ENCODE measurements around the gene MYL12B. TPM values are rescaled to one million over a fixed set of nuclear protein-coding genes. Genes with fewer than 3 reads are reported as not detected.

The MYL12B gene
- total RNA-seq, 1 donor from 2014 or later = 185 TPM

DNA sequence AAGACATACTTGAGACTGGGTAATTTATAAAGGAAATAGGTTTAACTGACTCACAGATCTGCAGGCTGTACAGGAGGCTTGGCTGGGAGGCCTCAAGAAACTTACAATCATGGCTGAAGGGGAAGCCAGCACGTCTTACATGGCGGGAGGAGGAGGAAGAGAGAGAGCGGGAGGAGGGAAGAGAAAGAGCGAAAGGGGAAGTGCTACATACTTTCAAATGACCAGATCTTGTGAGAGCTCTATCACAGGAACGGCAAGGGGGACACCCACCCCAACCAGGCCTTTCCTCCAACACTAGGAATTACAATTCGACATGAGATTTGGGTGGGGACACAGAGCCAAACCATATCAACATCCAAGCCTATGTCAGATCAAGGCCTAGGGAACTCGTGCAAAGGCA is 24.2 kb downstream of the MYL12B start:
- ATAC-seq (ENCODE audit: low read depth) = no peak
- Mint-ChIP-seq H3K27me3 (no peaks in the 10 kb centered on the region), H3K4me3 (no peak overlapping the region), H3K4me1 (peaks cover 15% of the 10 kb centered on the region), H3K36me3 (ENCODE audit: low read depth) (no peaks in the 10 kb centered on the region), H3K9me3 (peaks cover 24% of the 10 kb centered on the region), H3K27ac (no peak overlapping the region)
- ChIA-PET POLR2A (interaction anchor here (0.7 to 1.9 kb wide), 2 partner anchors 11 to 74 kb away, joined by 3 to 7 read pairs; no protein-coding TSS in a partner anchor), CTCF (interaction anchor here (1.0 to 12.2 kb wide), 4 partner anchors 11 to 379 kb away, joined by 3 to 239 read pairs (median 4); no protein-coding TSS in a partner anchor)
- TF ChIP-seq, protein P1, sequence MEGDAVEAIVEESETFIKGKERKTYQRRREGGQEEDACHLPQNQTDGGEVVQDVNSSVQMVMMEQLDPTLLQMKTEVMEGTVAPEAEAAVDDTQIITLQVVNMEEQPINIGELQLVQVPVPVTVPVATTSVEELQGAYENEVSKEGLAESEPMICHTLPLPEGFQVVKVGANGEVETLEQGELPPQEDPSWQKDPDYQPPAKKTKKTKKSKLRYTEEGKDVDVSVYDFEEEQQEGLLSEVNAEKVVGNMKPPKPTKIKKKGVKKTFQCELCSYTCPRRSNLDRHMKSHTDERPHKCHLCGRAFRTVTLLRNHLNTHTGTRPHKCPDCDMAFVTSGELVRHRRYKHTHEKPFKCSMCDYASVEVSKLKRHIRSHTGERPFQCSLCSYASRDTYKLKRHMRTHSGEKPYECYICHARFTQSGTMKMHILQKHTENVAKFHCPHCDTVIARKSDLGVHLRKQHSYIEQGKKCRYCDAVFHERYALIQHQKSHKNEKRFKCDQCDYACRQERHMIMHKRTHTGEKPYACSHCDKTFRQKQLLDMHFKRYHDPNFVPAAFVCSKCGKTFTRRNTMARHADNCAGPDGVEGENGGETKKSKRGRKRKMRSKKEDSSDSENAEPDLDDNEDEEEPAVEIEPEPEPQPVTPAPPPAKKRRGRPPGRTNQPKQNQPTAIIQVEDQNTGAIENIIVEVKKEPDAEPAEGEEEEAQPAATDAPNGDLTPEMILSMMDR (IDR thresholded peaks at IDR 0.05) = no peak
- intact Hi-C loops (cut with micrococcal nuclease) = no loop called here
- no peak for DNase-seq

DNA sequence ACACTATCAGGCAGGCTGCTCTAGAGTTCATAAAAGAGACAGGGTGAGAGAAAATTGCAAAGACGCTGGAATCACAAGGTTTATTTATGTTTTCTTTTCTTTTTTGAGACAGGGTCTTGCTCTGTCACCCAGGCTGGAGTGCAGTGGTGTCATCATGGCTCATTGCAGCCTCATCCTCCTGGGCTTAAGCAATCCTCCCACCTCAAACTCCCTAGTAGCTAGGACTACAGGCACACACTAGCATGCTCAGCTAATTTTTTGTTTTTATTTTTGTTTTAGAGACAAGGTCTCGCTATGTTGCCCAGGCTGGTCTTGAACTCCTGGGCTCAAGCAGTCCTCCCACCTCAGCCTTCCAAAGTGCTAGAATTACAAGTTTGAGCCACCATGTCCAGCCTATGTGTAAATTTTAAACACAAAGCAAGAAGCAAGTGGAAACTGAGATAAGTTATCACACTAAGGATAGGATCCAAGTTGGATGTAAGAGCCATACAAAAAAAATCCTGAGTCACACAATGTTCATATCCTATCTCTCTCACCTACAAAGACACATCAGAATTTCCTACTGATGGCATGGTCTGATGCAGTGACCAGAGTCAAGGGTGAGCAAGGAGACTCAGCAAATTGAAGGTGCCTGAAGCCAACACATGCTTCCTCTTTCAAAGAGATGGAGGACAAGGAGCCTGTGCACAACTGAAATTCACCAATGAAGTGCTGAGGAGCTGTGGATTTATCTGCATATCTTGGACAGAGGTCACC is 31.4 kb downstream of the MYL12B start:
- POLR2A ChIA-PET = no interaction called here
- no peak overlapping the region for H3K27ac Mint-ChIP-seq
- no peak for DNase-seq
- no peak overlapping the region for H3K4me3 Mint-ChIP-seq
- intact Hi-C loops (cut with micrococcal nuclease) = no loop called here
- peaks cover 6% of the 10 kb centered on the region for H3K9me3 Mint-ChIP-seq
- H3K27me3 Mint-ChIP-seq = no peaks in the 10 kb centered on the region
- H3K36me3 Mint-ChIP-seq (ENCODE audit: low read depth) = peaks cover 3% of the 10 kb centered on the region
- CTCF ChIA-PET = interaction anchor here (1.3 kb wide), 1 partner anchor 373 kb away, joined by 5 read pairs; no protein-coding TSS in a partner anchor
- H3K4me1 Mint-ChIP-seq = peaks cover 17% of the 10 kb centered on the region
- TF ChIP-seq, protein P1 (IDR thresholded peaks at IDR 0.05) = no peak
- ATAC-seq (ENCODE audit: low read depth) = no peak

DNA sequence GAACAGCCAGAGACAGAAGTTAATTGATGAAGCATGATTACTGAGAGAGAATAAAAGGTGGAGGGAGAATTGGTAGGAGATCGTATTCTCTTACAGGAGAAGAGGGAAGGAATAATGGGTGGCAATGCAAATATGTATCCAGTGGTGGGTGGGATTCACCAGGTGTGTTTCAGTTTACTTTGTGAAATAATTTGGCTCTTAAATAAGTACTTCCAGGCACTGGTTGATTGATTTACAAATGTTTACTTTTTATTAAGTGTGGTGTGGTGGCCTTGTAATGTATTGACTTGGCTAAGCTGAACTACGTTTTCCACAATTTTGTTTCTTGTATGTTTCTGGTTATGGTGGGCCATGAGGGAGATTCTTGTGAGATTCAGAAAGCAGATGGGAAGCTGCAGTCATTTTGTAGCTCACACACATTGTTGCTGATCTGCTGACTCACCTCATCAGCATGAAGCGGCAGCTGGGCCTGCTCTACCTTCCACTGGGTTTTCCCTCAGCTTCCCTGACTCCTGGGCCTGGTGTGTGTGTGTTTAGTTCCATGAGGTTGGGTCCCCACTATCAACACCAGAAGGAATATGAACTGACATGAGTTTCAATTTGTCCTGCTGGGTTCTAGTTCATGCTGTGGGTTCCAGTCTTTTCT is 32.6 kb downstream of the MYL12B start:
- ChIA-PET POLR2A (no interaction called here), CTCF (interaction anchor here (1.3 kb wide), 1 partner anchor 372 kb away, joined by 5 read pairs; no protein-coding TSS in a partner anchor)
- TF ChIP-seq, protein P1 (IDR thresholded peaks at IDR 0.05) = no peak
- Mint-ChIP-seq H3K27me3 (peaks cover 3% of the 10 kb centered on the region), H3K27ac (no peak overlapping the region), H3K4me3 (no peak overlapping the region), H3K9me3 (peaks cover 6% of the 10 kb centered on the region), H3K36me3 (ENCODE audit: low read depth) (peaks cover 3% of the 10 kb centered on the region), H3K4me1 (peaks cover 11% of the 10 kb centered on the region)
- ATAC-seq (ENCODE audit: low read depth) (no peak), DNase-seq (no peak)
- intact Hi-C loops (cut with micrococcal nuclease) = loop anchor here (5.0 kb wide), 1 partner anchor 88 kb away; no protein-coding TSS in a partner anchor

DNA sequence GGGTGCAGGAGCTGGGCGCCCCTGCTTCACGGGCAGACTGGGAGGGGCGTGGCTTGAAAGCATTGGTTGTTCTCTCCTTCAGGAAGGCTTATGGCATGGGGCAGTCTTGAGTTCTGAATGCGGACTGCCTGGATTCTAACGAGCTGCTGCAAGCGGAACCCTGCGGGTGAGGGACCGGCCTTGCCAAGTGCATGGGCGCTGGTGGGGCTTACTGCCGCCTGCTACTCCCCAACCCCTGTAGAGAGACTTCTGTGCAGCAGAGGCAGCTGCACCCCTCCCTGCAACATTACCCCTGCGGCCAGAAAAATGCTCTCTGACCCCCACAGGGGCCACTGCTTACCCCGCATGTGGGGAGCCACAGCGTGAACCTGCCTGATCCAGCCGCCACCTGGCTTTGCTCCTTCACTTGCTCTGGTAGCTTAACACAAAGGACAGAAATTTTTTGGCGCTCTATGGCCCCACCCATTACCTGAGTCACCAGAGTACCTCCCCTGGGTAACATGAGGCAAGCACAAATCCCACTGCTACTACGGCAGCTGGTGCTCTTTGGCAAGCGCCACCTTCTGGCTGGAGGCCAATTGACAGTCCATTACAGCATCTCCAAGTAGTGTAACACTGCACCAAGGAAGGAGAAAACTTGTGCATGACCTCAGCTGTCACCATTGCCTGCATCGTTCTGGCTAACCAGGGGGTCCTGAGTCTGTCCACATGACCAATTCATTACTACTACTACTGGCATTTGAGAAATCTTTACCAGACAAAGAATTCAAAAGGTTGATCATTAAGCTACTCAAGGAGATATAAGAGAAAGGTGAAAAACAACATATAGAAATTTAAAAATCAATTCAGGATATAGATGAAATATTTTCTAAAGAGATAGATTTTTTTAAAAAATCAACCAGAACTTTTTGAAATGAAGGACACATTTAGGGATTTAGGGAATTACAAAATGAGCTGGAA is 35.4 kb downstream of the MYL12B start:
- peaks cover 3% of the 10 kb centered on the region for H3K36me3 Mint-ChIP-seq (ENCODE audit: low read depth)
- ChIA-PET POLR2A (interaction anchor here (0.8 to 2.7 kb wide), 15 partner anchors 11 to 309 kb away, joined by 3 to 20 read pairs (median 7); partner anchors contain the start of genes MYL12A and MYL12B), CTCF (interaction anchor here (0.7 to 2.8 kb wide), 24 partner anchors 8 to 386 kb away, joined by 3 to 41 read pairs (median 4); no protein-coding TSS in a partner anchor)
- peak overlapping the region; percentile 83 for H3K27ac Mint-ChIP-seq
- H3K27me3 Mint-ChIP-seq = peaks cover 6% of the 10 kb centered on the region
- intact Hi-C loops (cut with micrococcal nuclease) = loop anchor here (1.0 to 5.0 kb wide), 10 partner anchors 16 to 369 kb away; partner anchors contain the start of gene MYL12A
- H3K9me3 Mint-ChIP-seq = no peaks in the 10 kb centered on the region
- H3K4me1 Mint-ChIP-seq = peaks cover 11% of the 10 kb centered on the region
- TF ChIP-seq, protein P1 (IDR thresholded peaks at IDR 0.05) = no peak
- peak; percentile 99 for ATAC-seq (ENCODE audit: low read depth)
- peak; percentile 82 for DNase-seq
- peak overlapping the region; percentile 95 for H3K4me3 Mint-ChIP-seq
